ENCODE measurements around the gene PRPF19.

PRPF19 gene

DNA sequence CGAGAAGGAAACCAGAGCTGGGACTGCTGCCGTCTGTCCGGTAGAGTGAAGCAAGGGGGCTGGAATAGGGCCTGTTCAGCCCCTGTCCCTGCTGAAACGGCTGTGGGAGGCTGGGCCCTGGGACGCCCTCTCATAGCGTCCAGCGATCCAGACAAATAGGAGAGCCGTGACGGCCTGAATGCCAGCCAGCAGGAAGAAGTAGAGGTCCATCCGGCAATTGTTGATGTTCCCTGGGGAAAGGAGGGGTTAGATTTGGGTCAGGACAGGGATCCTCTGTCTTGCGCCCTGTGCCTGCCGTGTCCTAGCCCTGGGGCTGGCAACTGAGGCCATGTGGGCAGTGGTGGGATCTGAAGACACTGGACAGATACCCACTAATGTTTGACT, 30.8 kb upstream of the PRPF19 start:
- DNase-seq = no peak

DNA sequence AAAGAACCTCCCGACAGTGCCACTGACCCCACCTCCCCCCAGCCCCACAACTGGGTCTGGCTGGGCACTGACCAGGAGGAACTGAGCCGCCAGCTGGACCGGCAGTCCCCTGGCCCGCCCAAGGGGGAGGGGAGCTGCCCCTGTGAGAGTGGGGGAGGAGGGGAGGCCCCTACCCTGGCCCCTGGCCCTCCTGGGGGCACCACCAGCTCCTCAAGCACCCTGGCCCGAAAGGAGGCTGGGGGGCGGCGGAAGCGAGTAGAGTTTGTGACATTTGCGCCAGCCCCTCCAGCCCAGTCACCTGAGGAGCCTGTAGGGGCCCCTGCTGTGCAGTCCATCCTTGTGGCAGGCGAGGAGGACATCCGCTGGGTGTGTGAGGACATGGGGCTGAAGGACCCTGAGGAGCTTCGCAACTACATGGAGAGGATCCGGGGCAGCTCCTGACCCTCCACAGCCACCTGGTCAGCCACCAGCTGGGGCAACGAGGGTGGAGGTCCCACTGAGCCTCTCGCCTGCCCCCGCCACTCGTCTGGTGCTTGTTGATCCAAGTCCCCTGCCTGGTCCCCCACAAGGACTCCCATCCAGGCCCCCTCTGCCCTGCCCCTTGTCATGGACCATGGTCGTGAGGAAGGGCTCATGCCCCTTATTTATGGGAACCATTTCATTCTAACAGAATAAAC, 30.2 kb upstream of the PRPF19 start:
- no peak for DNase-seq

DNA sequence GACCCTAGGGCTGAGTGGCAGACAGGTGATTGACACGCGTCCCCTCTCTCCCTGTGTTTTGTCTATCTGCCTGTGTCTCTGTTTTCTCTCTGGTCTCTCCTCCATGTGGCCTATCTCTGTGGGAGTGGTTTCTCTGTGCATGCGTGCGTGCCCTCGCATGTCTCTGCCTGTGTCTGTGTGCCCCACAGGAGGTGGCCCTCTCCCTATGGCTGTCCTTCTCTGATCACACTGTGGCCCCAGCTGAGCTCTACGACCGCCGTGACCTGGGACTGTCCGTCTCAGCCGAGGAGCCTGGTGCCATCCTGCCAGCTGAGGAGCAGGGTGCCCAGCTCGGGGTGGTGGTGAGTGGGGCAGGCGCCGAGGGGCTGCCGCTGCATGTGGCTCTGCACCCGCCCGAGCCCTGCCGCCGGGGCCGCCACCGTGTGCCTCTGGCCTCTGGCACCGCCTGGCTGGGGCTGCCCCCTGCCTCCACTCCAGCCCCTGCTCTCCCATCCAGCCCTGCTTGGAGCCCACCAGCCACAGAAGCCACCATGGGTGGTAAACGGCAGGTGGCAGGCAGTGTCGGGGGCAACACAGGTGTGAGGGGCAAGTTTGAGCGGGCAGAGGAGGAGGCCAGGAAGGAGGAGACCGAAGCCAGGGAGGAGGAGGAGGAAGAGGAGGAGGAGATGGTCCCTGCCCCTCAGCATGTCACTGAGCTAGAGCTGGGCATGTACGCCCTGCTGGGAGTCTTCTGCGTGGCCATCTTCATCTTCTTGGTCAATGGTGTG, 29.5 kb upstream of the PRPF19 start:
- no peak for DNase-seq

- DNase-seq = no peak
Observed at GRCh38 chr11:60934790-60935605, 28.6 kb upstream of the PRPF19 start.

DNA sequence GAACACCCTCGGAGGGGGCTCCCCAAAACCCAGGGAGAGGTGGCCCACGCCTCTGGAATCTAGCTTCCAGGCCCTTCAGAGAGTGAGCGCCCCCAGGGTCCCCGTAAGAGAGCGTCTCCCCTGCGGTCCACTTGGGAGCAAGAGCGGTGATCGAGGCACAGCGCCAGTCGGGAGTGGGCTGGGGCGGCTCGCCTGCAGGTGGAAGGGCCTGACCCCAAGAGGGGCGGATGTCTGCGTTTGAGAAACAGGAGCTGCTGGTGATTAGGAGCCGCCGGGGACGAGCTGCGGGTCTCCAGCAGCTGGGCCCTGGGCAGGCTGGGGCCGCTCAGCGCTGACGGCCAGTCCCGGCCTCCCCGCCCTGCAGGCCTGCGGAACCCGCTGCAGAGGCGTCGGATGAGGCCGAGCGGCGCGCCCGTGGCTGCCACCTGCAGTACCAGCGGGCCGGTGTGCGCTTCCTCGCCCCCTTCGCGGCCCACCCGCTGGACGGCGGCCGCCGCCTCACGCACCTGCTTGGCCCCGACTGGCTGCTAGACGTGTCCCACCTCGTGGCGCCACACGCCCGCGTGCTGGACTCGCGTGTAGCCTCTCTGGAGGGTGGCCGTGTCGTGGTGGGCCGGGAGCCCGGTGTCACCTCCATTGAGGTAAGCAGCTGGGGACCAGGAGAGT, 27.9 kb upstream of the PRPF19 start:
- no peak for DNase-seq

GRCh38 chr11:60933416-60934123, 27.2 kb upstream of the PRPF19 start:
- no peak for DNase-seq

GRCh38 chr11:60932605-60933356, 26.4 kb upstream of the PRPF19 start:
- no peak for DNase-seq

DNA sequence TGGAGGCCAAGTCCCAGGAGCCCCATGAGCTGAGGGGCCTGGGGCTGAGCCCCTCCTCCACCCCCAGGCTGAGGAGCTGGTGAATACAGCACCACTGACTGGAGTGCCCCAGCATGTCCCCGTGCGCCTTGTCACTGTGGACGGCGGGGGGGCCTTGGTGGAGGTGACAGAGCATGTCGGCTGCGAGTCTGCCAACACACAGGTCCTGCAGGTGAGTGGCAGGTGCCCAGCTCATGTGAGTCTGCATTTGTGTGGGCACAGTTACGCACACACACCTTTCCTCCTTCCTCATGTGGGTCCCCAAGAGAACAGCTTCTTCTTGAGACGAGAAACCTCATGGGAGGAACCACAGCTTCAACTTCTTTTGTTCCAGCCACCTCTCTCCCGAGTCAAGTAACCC, 25.5 kb upstream of the PRPF19 start:
- DNase-seq = no peak

GRCh38 chr11:60930394-60930793, 24.0 kb upstream of the PRPF19 start:
- DNase-seq = no peak

- no peak for DNase-seq
Observed at GRCh38 chr11:60929764-60930163, 23.4 kb upstream of the PRPF19 start.

DNA sequence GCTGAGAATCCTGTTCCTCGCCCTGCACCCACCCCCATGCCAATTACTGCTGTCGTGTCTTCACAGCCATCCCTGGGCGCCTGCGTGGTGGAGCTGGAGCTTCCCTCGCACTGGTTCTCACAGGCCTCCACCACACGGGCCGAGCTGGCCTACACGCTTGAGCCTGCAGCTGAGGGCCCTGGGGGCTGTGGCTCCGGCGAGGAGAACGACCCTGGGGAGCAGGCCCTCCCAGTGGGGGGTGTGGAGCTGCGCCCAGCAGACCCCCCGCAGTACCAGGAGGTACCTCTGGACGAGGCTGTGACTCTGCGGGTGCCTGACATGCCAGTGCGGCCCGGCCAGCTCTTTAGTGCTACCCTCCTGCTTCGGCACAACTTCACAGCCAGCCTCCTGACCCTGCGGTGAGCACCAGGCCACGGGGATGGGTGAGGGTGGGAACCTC, 22.2 kb upstream of the PRPF19 start:
- DNase-seq = no peak

GRCh38 chr11:60927600-60927999, 21.2 kb upstream of the PRPF19 start:
- no peak for DNase-seq

- no peak for DNase-seq
Observed at GRCh38 chr11:60927061-60927592, 20.7 kb upstream of the PRPF19 start.

- no peak for DNase-seq
Observed at GRCh38 chr11:60926500-60926899, 20.1 kb upstream of the PRPF19 start.

GRCh38 chr11:60925868-60926267, 19.5 kb upstream of the PRPF19 start:
- DNase-seq = no peak

DNA sequence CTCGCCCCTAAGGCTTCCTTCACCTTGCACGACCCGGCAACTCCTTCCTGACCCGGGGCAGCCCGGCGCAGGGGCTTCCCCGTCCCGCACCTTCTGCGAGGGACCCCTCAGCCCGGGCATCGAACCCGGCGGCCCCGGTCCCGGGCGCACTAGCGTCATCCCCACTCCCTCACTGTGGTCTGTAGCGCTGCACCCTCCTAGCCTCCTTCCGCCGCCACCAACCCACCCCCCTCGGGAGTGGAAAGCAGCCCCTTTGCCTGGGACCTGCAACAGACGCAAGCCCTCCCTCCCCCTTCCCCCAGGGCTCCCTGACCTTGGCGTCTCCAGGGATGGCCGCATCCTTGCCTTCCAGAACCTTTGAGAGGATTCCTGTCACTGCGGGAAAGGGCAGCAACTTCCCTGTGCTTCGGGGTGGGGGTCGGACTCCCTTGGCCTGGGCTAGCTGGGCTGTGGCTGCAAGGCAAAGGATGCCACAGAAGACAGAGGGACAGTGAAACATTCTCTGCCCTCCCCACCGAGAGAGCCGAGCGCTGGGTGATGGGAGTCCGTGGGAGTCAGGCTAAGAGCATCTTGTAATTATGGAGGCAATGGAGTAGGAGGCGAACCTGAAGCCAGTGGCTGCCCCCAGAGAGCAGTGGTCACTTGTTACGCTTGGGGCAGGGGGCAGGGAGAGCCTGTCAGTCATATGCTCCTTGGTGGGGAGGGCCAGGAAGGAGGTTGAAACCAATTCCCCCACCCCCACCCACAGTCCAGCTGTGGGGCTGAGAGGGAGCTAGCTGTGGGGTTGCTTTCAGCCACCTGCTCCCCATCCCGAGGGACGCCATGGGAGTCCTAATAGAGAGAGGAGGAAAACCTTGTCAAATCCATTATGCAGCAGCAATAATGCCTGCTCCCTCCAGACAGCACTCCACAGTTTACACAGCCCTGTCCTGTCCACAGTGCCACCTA, 18.8 kb upstream of the PRPF19 start:
- peak in 1 of 2 experiments; percentile 15 for DNase-seq

- DNase-seq = peak; percentile 41 to 78
Observed at GRCh38 chr11:60924110-60924905, 17.9 kb upstream of the PRPF19 start, which contains the start of gene TMEM132A. TSS of gene TMEM132A (plus strand) at chr11:60924460. CDS start at chr11:60924634, 174 bp downstream.

GRCh38 chr11:60923800-60924109, 17.4 kb upstream of the PRPF19 start:
- no peak for DNase-seq

DNA sequence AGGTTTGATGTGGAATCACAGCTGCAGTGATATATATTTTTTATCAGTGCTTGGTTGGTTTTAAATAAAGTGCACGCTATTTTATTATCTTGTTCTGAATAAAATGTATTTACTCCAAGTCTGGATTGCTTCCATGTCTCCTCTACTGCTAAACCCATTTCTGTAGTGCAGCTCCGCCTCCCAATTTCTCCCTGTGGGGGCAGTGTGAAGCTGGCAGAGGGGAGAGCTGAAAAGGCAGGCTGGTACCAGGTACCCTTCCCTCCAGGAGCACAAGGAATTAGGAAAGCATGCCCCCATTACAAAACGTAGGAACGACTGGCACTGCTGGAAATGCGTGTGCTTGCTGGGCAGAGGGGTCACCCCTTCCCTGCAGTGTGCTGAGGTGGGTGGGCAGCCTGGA, 16.9 kb upstream of the PRPF19 start:
- DNase-seq = no peak
